HG02973 (cell line): ENCODE data around the gene C4A.
"Not testable (repeated sequence)": the region's sequence is repeated elsewhere in the genome, so short reads cannot be mapped to it uniquely, and the experiment has no call there.

Experiments
- ATAC-seq: cut with Tn5 transposase; IDR thresholded peaks from one replicate; pipeline ENCODE4 v1.9.1; 2021; ENCODE audit warnings: moderate library complexity; ENCODE audit not compliant: unreplicated experiment

The C4A gene

DNA sequence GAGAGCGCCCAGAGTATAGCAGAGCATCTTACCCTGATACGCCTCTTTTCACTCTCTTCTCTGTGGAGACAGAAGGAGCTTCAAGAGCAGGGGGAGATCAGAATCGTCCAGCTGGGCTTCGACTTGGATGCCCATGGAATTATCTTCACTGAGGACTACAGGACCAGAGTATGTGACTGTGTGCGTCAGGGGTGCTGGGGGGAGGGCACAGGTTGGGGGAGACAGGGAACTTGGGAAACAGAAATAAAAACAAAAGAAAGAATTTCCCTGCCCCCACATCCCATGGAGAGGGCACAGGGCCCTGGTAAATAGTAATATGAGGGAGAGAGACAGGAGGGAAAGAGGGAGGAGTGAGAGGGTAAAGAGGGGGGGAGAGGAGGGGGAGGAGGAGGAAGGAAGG is 3.0 kb upstream of the C4A start:
- no peak for ATAC-seq

DNA sequence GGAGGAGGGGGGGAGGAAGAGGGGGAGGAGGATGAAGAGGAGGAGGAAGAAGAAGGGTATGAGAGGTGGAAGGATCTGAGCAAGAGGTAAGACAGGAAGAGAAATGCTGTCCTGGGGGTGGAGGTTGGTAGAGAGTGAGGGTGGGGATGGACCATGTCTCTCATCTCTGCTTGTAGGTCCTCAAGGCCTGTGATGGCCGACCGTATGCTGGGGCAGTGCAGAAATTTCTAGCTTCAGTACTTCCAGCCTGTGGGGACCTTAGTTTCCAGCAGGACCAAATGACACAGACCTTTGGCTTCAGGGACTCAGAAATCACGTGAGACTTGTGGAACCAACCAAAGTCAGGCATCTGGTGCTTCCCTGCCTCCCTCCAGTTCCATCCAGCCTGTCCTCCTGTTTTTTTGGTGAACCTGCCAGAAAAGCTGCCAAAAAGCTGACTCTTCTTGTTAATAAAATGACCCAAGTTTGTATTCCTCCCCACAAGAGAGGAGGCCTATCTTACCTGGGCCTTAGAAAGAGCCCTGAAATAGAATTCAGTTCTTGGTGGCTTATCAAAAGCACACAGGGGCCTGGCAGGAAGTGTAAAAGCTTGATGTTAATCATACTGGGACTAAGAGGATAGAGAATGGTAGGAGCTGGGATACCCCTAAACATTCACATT is 2.5 kb upstream of the C4A start:
- ATAC-seq: no peak

- ATAC-seq: not testable (repeated sequence)
These were observed 1.5 kb upstream of the C4A start for GRCh38 chr6:31980195-31980876.

- not testable (repeated sequence) for ATAC-seq
These were observed 859 bp upstream of the C4A start for GRCh38 chr6:31980998-31981397.

DNA sequence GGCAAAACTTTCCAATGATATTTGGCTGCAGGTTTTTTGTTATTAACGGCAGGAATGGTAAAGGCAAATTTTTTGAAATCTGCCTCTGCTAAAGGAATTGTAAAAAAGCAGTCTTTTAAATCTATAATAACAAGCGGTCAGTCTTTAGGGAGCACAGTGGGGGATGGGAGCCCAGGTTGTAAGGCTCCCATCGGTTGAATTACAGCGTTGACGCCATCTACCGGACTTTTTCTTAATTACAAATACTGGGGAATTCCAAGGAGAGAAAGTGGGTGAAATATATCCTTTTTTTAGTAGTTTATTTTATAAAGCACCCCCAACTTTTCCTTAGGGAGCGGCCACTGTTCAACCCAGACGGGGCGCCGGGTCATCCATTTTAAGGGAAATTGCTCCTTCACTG is 7.5 kb downstream of the C4A start:
- not testable (repeated sequence) for ATAC-seq

GRCh38 chr6:31994421-31994820 is 12.6 kb downstream of the C4A start:
- ATAC-seq: not testable (repeated sequence)

DNA sequence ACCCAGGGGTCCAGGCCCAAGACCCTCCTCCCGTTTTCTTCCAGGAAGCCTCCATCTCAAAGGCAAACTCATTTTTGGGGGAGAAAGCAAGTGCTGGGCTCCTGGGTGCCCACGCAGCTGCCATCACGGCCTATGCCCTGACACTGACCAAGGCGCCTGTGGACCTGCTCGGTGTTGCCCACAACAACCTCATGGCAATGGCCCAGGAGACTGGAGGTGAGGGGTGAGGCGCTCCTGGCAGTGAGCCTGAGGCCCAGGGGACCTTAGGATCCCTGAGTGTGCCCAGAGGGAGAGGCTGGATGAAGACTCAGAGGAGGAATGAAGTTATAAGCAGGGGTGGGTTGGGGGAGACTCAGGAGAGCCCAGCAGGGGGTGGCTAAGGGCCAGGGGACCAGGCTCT is 14.5 kb downstream of the C4A start:
- not testable (repeated sequence) for ATAC-seq

DNA sequence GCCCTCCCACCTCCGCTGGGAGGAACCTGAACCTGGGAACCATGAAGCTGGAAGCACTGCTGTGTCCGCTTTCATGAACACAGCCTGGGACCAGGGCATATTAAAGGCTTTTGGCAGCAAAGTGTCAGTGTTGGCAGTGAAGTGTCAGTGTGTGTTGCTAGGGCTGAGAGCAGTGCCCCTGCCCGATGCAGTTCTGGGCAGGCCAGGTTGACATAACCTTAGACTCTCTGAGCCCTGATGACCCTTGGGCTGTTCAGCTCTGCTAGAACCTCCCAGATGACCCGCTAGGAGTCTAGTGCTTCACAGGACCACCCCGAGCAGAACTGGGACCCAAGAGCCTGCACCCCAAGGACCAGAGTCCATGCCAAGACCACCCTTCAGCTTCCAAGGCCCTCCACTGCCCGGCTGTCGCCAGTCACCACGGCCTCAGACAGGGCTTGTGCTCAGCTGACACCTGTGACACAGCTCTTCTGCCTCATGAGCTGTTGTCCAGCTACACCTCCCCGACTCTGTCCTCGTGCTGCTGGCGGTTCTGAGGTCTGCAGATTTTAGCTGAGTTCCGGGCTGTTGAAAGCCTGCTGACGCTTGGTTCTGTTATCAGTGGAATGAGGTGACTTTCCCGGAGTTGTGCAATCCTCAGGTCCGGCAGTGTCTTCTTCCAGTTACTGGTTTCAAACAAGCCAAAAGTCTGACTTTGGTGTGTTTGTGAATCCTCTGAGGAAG is 20.9 kb downstream of the C4A start:
- ATAC-seq: not testable (repeated sequence)

- ATAC-seq: not testable (repeated sequence)
These were observed 21.4 kb downstream of the C4A start for GRCh38 chr6:32003301-32003700.

- ATAC-seq: not testable (repeated sequence)
These were observed 22.5 kb downstream of the C4A start for GRCh38 chr6:32004393-32004792.

- ATAC-seq: not testable (repeated sequence)
These were observed 23.1 kb downstream of the C4A start for GRCh38 chr6:32004864-32005537.

DNA sequence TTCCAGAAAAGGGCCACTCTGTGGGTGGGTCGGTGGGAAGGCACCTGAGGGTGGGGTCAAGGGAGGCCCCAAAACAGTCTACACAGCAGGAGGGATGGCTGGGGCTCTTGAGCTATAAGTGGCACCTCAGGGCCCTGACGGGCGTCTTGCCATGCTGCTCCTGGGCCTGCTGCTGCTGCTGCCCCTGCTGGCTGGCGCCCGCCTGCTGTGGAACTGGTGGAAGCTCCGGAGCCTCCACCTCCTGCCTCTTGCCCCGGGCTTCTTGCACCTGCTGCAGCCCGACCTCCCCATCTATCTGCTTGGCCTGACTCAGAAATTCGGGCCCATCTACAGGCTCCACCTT is 23.7 kb downstream of the C4A start:
- not testable (repeated sequence) for ATAC-seq

GRCh38 chr6:32005991-32006529 is 24.2 kb downstream of the C4A start:
- not testable (repeated sequence) for ATAC-seq

- not testable (repeated sequence) for ATAC-seq
These were observed 25.2 kb downstream of the C4A start for GRCh38 chr6:32007086-32007485.

- not testable (repeated sequence) for ATAC-seq
These were observed 26.2 kb downstream of the C4A start for GRCh38 chr6:32008037-32008436.

DNA sequence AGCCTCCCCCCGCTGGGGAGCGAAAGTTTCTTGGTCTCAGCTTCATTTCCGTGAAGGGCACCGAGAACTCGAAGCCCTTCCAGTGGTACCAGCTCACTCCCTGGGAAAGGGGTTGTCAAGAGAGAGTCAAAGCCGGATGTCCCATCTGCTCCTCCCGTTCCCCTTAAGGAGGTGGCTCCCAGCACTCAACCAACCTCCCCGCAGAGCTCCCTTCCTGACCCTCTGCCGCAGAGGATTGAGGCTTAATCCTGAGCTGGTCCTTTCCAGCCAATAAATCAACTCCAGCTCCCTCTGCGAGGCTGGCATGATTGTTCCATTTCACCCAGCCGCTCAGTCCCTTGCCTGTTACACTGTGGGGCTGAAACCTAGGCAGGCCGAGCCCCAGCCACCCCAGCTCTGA is 26.8 kb downstream of the C4A start:
- not testable (repeated sequence) for ATAC-seq

DNA sequence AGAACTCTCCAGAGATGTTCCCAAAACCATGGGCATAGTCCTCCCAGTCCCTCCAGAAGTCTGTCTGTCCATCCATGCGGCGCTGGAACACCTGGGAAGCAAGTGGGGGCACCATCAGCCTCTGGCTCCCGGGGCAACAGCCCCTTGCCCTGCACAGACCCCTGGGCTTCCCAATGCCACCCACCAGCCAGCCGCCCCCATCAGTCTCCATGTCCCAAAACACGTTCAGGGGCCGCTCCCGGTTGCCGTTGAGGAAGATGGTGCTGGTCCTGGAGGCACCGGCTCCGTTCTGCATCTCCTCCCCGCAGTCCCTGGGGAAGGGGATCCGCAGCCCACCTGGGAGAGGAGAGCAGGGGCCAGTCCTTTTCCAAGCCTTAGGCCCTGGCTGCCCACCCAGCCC is 27.7 kb downstream of the C4A start:
- ATAC-seq: not testable (repeated sequence)

- ATAC-seq: not testable (repeated sequence)
These were observed 29.1 kb downstream of the C4A start for GRCh38 chr6:32010856-32011530.

GRCh38 chr6:32012941-32013617 is 31.2 kb downstream of the C4A start:
- ATAC-seq: not testable (repeated sequence)

GRCh38 chr6:32013738-32014137 is 31.9 kb downstream of the C4A start:
- not testable (repeated sequence) for ATAC-seq
